GM19372 (cell line): ENCODE measurements around the gene MINDY1.

ENCODE experiments used
- ATAC-seq: cut with Tn5 transposase; IDR thresholded peaks from one replicate; pipeline ENCODE4 v1.9.1; 2021; ENCODE audit warnings: mild to moderate bottlenecking, low read depth, moderate library complexity; ENCODE audit not compliant: unreplicated experiment

Gene MINDY1

GRCh38 chr1:151012684-151013471, 6.2 kb upstream of the MINDY1 start:
- ATAC-seq = no peak

- ATAC-seq = no peak
These were observed 4.6 kb upstream of the MINDY1 start for GRCh38 chr1:151011154-151011850.

DNA sequence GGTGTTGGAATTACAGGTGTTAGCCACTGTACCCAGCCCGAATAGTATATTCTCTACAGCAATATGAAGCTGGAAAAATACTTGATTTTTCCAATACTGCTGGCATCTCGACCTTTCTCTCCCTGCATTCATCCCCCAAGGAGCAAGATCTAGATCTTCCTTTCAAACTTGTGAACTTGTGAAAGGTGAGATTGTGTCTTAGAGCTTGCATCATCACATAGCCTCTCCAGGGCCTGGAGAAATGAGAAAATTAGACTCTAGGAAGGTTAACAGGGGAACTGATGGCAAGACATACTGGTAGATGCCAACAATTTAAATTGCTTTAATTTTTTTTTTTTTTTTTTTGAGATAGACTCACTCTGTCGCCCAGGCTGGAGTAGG, 3.6 kb upstream of the MINDY1 start:
- ATAC-seq = no peak

GRCh38 chr1:151009674-151010345, 3.1 kb upstream of the MINDY1 start:
- no peak for ATAC-seq

GRCh38 chr1:151009206-151009587, 2.5 kb upstream of the MINDY1 start:
- no peak for ATAC-seq

DNA sequence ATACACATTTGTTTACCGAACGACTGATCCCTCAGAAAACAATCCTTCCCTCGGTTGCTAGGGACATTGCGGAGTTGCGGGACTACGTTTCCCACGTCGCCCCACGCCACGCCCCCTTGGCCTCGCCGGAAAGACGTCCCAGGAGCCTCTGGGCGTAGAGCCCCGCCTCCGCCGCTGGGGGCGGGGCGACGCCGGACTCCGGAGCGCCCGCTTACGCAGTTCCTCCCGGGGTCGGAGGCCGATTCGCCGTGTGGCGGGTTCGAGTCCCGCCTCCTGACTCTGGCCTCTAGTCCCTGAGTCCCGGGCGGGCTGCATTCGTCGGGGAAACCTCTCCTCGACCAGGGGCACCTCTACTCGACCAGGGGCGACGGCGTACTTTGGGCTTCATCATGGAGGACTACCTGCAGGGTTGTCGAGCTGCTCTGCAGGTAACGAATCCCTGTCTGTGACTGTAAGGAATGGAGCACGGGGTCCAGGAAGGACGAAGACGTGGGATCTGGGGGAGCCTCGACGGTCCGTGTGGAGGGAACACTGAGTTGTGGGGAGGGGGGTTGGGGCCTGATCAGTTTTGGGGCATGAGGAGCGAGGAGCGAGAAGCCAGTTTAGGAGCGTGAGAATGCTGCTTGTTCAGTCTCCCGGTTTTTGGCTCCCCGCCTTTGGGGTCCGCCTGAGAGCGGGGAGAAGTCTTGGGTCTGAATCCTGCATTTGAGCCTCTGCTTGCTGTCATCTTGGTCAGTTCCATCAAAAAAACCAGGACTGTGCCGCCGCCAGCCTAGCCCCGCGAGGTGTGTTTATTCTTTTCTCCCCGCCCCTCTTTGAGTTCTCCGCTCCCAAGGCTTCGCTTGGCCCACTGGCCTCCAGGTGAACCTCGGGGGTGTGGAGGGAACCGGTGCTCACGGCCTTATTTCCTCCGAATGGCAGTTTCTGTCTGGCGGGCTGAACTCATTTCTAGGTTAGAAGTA, 1.8 kb upstream of the MINDY1 start, which contains the start of gene PRUNE1:
Gene PRUNE1 (plus strand): TSS at position 206 of the 962 bp plus-strand sequence. CDS start 184 bp downstream, at position 390.
- ATAC-seq = peak; percentile 86

GRCh38 chr1:151007853-151008243, 1.1 kb upstream of the MINDY1 start:
- ATAC-seq = no peak

GRCh38 chr1:151005729-151006319, 878 bp downstream of the MINDY1 start:
- ATAC-seq = no peak

DNA sequence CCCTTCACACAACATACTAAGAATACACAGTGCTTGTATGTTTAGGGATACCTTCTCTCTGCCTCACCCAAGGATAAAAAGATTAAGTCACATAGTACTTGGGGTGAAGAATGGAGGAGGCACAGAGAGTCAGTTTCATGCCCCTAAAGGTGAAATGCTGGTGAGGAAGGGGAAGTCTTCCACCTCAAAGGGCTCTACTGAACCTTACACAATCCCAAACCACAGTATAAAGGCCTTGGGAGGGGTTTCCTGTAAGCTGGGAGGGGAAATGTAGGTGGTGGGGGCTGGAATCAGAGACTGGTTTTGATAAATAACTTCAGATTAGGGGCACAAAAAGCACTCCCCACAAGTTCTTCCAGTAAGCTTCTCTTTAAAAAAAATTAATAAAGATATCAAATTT, 3.5 kb downstream of the MINDY1 start:
- no peak for ATAC-seq

- ATAC-seq = no peak
These were observed 4.1 kb downstream of the MINDY1 start for GRCh38 chr1:151002611-151003010.

DNA sequence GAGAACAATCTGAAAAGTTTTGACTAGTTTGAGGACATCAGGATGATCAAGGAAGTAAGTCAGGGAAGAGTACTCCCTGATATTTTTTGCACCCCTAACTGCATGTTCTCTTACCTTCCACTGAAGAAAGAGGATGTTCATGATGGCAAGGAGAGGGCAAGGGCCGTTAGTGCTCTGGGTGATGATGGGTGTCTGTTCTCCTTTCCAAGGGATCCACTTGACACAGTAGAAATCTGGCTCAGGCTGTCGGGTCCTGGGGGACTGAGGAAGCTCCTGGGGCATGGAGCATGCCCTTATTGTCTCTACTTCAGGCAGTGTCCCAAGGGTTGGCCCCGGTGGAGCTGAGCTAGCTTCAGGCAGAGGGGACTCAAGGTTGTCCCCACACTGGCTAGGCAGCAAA, 4.7 kb downstream of the MINDY1 start:
- ATAC-seq = no peak

DNA sequence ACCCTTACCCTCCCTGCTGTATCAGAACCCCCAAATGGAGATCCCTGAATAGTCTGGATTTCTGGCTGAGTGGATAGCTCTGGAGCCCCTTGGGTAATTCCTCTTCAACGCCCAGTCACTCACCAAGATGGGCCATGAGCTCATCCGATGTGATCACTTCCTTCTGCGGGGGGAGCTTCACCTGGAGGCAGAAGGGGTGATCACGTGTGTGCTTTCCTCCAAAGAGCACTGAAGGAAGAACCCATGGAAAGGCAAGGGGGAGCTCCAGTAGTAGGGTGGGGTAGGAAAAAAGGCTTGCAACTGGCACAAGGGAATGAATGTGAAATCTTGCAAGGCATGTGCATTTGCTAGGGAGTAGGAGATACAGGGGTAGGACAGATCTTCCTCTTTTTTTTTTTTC, 5.1 kb downstream of the MINDY1 start:
- ATAC-seq = no peak

GRCh38 chr1:151000408-151000807, 6.3 kb downstream of the MINDY1 start:
- ATAC-seq = no peak

- ATAC-seq = no peak
These were observed 6.8 kb downstream of the MINDY1 start for GRCh38 chr1:150999926-151000325.

DNA sequence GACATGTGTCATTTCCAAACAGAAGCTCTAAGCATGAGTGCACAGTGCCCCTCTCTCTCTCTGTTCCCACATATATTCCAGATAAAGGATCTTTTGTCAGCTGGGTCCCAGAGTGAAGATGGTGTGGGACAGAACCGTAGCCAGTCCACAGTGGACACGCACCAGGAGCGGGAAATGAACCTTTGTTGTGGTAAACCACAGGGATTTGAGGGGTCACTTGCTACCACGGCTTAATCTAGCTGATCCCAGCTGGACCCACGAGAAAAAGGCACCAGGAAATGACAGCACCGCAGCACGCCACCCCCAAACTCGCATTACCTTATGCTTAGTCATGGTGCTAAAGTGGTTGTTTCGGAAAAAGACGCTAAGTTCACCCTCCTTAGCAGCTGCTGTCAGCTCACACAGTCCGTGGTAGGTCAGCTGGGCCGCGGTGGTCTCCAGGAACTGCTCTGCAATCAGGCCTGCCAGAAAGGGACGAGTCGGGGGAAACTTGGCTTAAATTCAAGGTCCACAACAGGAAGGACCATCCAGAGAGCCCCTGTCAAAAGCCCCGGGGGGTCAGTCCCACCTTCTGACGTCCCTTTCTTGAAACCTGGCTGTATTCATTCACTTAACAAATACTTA, 7.5 kb downstream of the MINDY1 start:
- ATAC-seq = no peak

DNA sequence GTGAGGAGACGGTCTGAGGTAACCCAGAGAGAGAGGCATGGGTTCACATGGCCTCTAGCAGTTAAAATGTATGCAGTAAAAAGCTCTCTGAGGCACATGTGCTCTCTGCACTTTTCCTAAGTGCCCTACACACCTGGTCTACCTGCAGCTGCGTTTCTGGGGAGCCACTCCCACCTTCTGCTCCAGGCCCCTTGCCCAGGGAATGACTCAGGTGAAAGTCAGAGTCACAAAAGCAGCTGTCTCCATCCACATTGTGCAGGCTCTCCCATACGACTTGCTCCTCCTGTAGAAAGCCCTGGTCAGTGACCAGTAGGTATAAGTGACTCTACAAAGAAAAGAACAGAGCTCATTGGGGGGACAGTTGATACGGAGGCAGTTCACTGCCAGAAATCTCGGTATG, 8.8 kb downstream of the MINDY1 start:
- no peak for ATAC-seq

DNA sequence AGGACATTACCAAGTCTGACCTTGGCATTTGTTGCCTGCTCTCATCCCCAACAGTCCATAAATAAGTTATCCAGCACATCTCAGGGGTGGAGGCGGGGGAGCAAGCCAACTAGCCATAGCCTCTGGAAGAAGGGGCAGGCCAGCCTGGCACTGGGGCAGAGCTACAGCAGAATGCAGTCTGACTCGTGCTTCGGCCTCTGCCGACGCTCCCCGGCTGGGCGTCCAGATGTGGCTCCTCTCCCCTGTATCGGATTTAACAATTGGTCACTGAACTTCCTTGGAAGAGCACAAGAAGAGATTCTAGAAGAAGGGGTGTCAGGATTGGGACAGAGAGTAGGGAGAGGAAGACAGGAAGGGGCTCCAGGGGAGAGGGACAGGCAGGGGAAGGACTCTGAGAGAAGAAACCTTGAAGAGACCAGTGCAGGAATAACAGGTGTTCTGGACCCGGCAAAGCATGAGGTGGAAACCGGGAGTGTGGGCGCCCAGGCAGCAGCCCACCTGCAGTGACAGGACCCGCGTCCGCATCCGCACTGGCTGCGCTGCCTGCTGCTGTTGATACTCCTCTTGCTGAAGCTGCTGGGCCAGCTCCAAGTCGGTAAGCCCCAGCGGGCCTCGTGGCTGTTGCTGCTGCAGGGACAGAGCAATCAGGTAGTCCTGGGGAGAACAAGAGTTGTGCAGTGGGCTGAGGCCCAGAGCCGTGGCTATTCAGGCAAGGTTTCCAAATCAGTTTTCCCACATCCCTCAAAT, 9.4 kb downstream of the MINDY1 start:
- no peak for ATAC-seq

DNA sequence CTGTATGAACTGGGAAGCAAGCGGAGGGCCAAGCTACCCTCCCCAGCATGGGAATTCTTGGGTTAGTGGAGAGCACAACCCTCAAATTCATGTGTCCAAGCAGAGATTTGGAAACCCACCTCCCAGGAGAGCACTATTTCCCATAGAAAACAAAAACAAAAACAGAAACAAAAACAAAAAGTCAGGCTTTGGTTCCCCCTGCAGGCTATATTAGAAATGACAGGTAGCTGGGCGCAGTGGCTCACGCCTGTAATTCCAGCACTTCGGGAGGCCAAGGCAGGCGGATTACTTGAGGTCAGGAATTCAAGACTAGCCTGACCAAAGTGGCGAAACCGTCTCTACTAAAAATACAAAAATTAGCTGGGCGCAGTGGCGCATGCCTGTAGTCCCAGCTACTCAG, 10.8 kb downstream of the MINDY1 start:
- no peak for ATAC-seq

DNA sequence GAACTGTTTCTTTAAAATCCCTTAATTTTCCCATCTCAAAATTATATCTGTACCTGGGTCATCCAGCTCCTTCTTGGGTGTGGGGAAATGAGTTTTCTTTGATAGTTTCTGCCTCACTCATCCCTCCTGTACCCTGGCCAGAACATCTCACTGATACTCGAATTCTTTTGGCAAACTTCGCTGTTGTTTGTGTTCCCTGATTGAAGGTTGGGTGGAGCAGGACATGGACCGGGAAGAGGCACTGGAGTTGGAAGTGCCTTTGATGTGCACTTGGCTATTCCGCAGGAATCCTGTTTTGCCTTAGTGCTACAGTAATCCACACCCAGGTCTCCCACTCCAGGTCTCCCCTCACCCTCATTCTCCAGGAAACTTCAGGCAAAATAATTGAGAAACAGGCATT, 11.2 kb downstream of the MINDY1 start:
- no peak for ATAC-seq
